ENCODE data around the gene PROX2. TPM values are rescaled to one million over a fixed set of nuclear protein-coding genes. Genes with fewer than 3 reads are reported as not detected.

PROX2 gene
- total and polyA plus RNA-seq, 2 donors (not counting 3 experiments of a cell fraction or from before 2014, with no cell fraction given), result 0.01 TPM; not detected in 1

GRCh38 chr14:74897642-74898041 lies 21.7 kb upstream of the PROX2 start:
- Histone ChIP-seq H3K4me1 (ENCODE audit: control insufficient read depth, extremely low read depth, insufficient read depth, low read length) (no peaks in the 10 kb centered on the region), H2AFZ (ENCODE audit: low read depth, low read length) (no peak overlapping the region), H3K79me2 (ENCODE audit: control insufficient read depth, insufficient read depth, low read length) (no peaks in the 10 kb centered on the region), H3K27me3 (ENCODE audit: control insufficient read depth in 2 of 2, insufficient read depth in 2 of 2, low read length in 2 of 2) (no peaks in the 10 kb centered on the region), H3K4me3 (replicated peaks in 1 of 3; ENCODE audit: insufficient read depth in 1 of 3, low read depth in 1 of 3, low read length in 3 of 3) (no peak overlapping the region), H3K9ac (replicated peaks; ENCODE audit: extremely low read depth, insufficient read depth, low read length) (no peak overlapping the region), H3K9me3 (replicated peaks; ENCODE audit: control insufficient read depth, insufficient read depth, low read length) (no peaks in the 10 kb centered on the region), H3K9me1 (replicated peaks; ENCODE audit: control insufficient read depth, extremely low read depth, insufficient read depth, low read length) (no peaks in the 10 kb centered on the region), H3K27ac (ENCODE audit: insufficient read depth, low read depth, low read length) (no peak overlapping the region), H3K36me3 (ENCODE audit: control insufficient read depth in 2 of 2, extremely low read depth in 1 of 2, insufficient read depth in 2 of 2, low read length in 2 of 2) (peaks cover 52 to 68% of the 10 kb centered on the region in 2 experiments), H4K20me1 (replicated peaks; ENCODE audit: control insufficient read depth, extremely low read depth, insufficient read depth, low read length) (no peaks in the 10 kb centered on the region), H3K4me2 (ENCODE audit: insufficient read depth, low read length) (no peak overlapping the region)
- intact Hi-C loops (cut with micrococcal nuclease) (no loop called here), dilution Hi-C loops (cut with MboI; ENCODE audit: extremely low pct_ligation_motif_present, low sequenced_read_pairs) (no loop called here)
- DNase-seq (ENCODE audit: low read depth, low spot score) (no peak), FAIRE-seq (no peak)
- CTCF ChIA-PET, result interaction anchor here (0.6 to 8.0 kb wide), 7 partner anchors 8 to 191 kb away, joined by 3 to 61 read pairs (median 4); no protein-coding TSS in a partner anchor
- no peak for TF ChIP-seq EZH2 (IDR thresholded peaks at IDR 0.05; ENCODE audit: borderline replicate concordance, low read depth, low read length, severe bottlenecking)
- no peak for TF ChIP-seq JUN (IDR thresholded peaks at IDR 0.05; ENCODE audit: borderline replicate concordance, insufficient read depth, insufficient read length, low read depth)
- POLR2A ChIA-PET, result interaction anchor here (0.9 kb wide), 1 partner anchor 19 kb away, joined by 3 read pairs; no protein-coding TSS in a partner anchor
- BruUV-seq (replicated peaks), result no TSS peak

DNA sequence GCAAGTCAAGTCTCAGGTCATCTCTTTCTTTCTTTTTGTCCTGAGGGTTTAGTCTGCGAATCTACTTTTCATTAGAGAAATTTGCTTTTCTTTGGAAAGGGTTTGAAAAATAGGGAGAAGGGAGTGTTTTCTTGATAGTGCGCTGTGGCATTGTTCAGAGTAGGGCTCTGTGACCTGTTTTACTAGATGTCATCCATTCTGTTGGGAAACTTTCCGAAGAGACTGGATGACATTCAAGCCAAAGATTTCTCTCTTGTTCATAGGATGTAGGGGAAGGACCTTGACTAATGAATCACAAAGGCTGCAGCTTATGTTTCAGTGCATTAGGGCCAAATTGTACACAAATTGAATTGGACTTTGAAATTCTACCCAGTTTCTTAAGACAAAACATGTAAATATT lies 20.5 kb upstream of the PROX2 start:
- no peak overlapping the region for H3K27ac ChIP-seq (ENCODE audit: insufficient read depth, low read depth, low read length)
- BruUV-seq (replicated peaks), result no TSS peak
- H3K27me3 ChIP-seq (ENCODE audit: control insufficient read depth in 2 of 2, insufficient read depth in 2 of 2, low read length in 2 of 2), result no peaks in the 10 kb centered on the region
- H3K9me3 ChIP-seq (replicated peaks; ENCODE audit: control insufficient read depth, insufficient read depth, low read length), result no peaks in the 10 kb centered on the region
- H3K4me1 ChIP-seq (ENCODE audit: control insufficient read depth, extremely low read depth, insufficient read depth, low read length), result no peaks in the 10 kb centered on the region
- no peak overlapping the region for H2AFZ ChIP-seq (ENCODE audit: low read depth, low read length)
- H3K4me3 ChIP-seq (replicated peaks in 1 of 3; ENCODE audit: insufficient read depth in 1 of 3, low read depth in 1 of 3, low read length in 3 of 3), result no peak overlapping the region
- no peak for DNase-seq (ENCODE audit: low read depth, low spot score)
- no peaks in the 10 kb centered on the region for H3K79me2 ChIP-seq (ENCODE audit: control insufficient read depth, insufficient read depth, low read length)
- CTCF ChIA-PET, result interaction anchor here (1.4 to 8.0 kb wide), 4 partner anchors 9 to 192 kb away, joined by 4 to 61 read pairs (median 8); no protein-coding TSS in a partner anchor
- peaks cover 63 to 69% of the 10 kb centered on the region in 2 experiments for H3K36me3 ChIP-seq (ENCODE audit: control insufficient read depth in 2 of 2, extremely low read depth in 1 of 2, insufficient read depth in 2 of 2, low read length in 2 of 2)
- TF ChIP-seq MYC (IDR thresholded peaks at IDR 0.05; ENCODE audit: low read depth, low read length), result no peak
- no peak for TF ChIP-seq POLR2AphosphoS5 (IDR thresholded peaks at IDR 0.05; ENCODE audit: insufficient read depth, low read depth, low read length)
- no peak for TF ChIP-seq FOS (IDR thresholded peaks at IDR 0.05; ENCODE audit: borderline replicate concordance, insufficient read depth, low read length)
- no peak for TF ChIP-seq EZH2 (IDR thresholded peaks at IDR 0.05; ENCODE audit: borderline replicate concordance, low read depth, low read length, severe bottlenecking)
- TF ChIP-seq, protein P1, sequence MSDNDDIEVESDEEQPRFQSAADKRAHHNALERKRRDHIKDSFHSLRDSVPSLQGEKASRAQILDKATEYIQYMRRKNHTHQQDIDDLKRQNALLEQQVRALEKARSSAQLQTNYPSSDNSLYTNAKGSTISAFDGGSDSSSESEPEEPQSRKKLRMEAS (IDR thresholded peaks at IDR 0.05; ENCODE audit: insufficient read depth, insufficient read length), result no peak
- TF ChIP-seq CTCF (IDR thresholded peaks at IDR 0.05; ENCODE audit: extremely low read depth in 1 of 2, insufficient read depth in 1 of 2, low read depth in 1 of 2, low read length in 2 of 2), result no peak
- no peak for TF ChIP-seq GATA2 (IDR thresholded peaks at IDR 0.05; ENCODE audit: insufficient read depth, insufficient read length, low read depth, low read length)
- dilution Hi-C loops (cut with MboI; ENCODE audit: extremely low pct_ligation_motif_present, low sequenced_read_pairs) (no loop called here), intact Hi-C loops (cut with micrococcal nuclease) (no loop called here)
- no peak for FAIRE-seq
- H3K4me2 ChIP-seq (ENCODE audit: insufficient read depth, low read length), result no peak overlapping the region
- POLR2A ChIA-PET, result no interaction called here
- H3K9ac ChIP-seq (replicated peaks; ENCODE audit: extremely low read depth, insufficient read depth, low read length), result no peak overlapping the region
- no peaks in the 10 kb centered on the region for H4K20me1 ChIP-seq (replicated peaks; ENCODE audit: control insufficient read depth, extremely low read depth, insufficient read depth, low read length)
- no peaks in the 10 kb centered on the region for H3K9me1 ChIP-seq (replicated peaks; ENCODE audit: control insufficient read depth, extremely low read depth, insufficient read depth, low read length)
